Type B pancreatic cell (in vitro differentiated cells): ENCODE results near the gene SPAG9. TPM values are rescaled to one million over a fixed set of nuclear protein-coding genes. Genes with fewer than 3 reads are reported as not detected.

Source experiments
- DNase-seq: peaks from one replicate; pipeline ENCODE4 v3.0.0; 2021; ENCODE audit warnings: mixed read lengths; ENCODE audit not compliant: unreplicated experiment; ENCODE audit errors: extremely low spot score
- H3K27ac Mint-ChIP-seq: 2 replicates; pipeline ENCODE4 v1.8.0; 2021; ENCODE audit warnings: mild to moderate bottlenecking, mixed read lengths
- H3K27me3 Mint-ChIP-seq: 2 replicates; pipeline ENCODE4 v1.8.0; 2021; ENCODE audit warnings: mixed read lengths
- H3K36me3 Mint-ChIP-seq: 2 replicates; pipeline ENCODE4 v1.8.0; 2021; ENCODE audit warnings: mixed read lengths
- H3K4me1 Mint-ChIP-seq: one replicate; pipeline ENCODE4 v1.8.0; 2021; ENCODE audit warnings: mixed read lengths; ENCODE audit not compliant: unreplicated experiment
- H3K4me3 Mint-ChIP-seq: 2 replicates; pipeline ENCODE4 v1.8.0; 2021; ENCODE audit warnings: mild to moderate bottlenecking, mixed read lengths
- H3K9me3 Mint-ChIP-seq: 2 replicates; pipeline ENCODE4 v1.8.0; 2021; ENCODE audit warnings: mixed read lengths
- CTCF ChIP-seq: fragments of 200-600 bp; sonication (generic); conservative IDR thresholded peaks from 2 replicates; pipeline ENCODE4 v1.5.0; 2021; ENCODE audit warnings: antibody characterized with exemption, mild to moderate bottlenecking
- long read RNA-seq: library from polyadenylated mRNA; unstranded; transcript quantifications from one replicate; pipeline ENCODE4 v2.0.0, GENCODE V29; 2020
- total RNA-seq: library from RNA; stranded (reverse); gene quantifications from 2 replicates; pipeline ENCODE4 v1.2.1, GENCODE V29; 2021; ENCODE audit warnings: low replicate concordance

The SPAG9 gene
- total RNA-seq: 73.2 and 82.9 TPM in 2 replicates
- long read RNA-seq, partial matches to known transcripts: 9 of 18 reads
- long read RNA-seq, other reads (novel, unspliced or antisense): 9 of 18 reads

- no peaks in the 10 kb centered on the region for H3K36me3 Mint-ChIP-seq
- DNase-seq: peak; percentile 95
- peak within 1 kb of the TSS; percentile 100 for H3K27ac Mint-ChIP-seq
- H3K4me1 Mint-ChIP-seq: peaks cover 43% of the 10 kb centered on the region
- peak within 1 kb of the TSS; percentile 92 for H3K4me3 Mint-ChIP-seq
- H3K27me3 Mint-ChIP-seq: no peaks in the 10 kb centered on the region
- no peak for TF ChIP-seq CTCF
- no peaks in the 10 kb centered on the region for H3K9me3 Mint-ChIP-seq
Measured at GRCh38 chr17:51120739-51121619, at the start of gene SPAG9. TSS of gene SPAG9 (minus strand) at chr17:51120868. CDS start at chr17:51120656, 212 bp downstream.

GRCh38 chr17:51169340-51169739 is 48.7 kb upstream of the SPAG9 start:
- Mint-ChIP-seq H3K27ac (peak overlapping the region; percentile 9), H3K9me3 (no peaks in the 10 kb centered on the region), H3K4me1 (peaks cover 20% of the 10 kb centered on the region), H3K36me3 (peaks cover 21% of the 10 kb centered on the region), H3K4me3 (peak overlapping the region; percentile 58), H3K27me3 (no peaks in the 10 kb centered on the region)
- DNase-seq: no peak
- TF ChIP-seq CTCF: no peak

- no peaks in the 10 kb centered on the region for H3K27me3 Mint-ChIP-seq
- H3K4me3 Mint-ChIP-seq: peak overlapping the region; percentile 87
- DNase-seq: peak; percentile 80
- H3K36me3 Mint-ChIP-seq: peaks cover 20% of the 10 kb centered on the region
- no peaks in the 10 kb centered on the region for H3K9me3 Mint-ChIP-seq
- TF ChIP-seq CTCF: peak; percentile 86
- H3K4me1 Mint-ChIP-seq: peaks cover 20% of the 10 kb centered on the region
- peak overlapping the region; percentile 73 for H3K27ac Mint-ChIP-seq
Measured at GRCh38 chr17:51166987-51167931, 46.6 kb upstream of the SPAG9 start.

GRCh38 chr17:51166198-51166986 is 45.7 kb upstream of the SPAG9 start, which contains the start of gene NME2:
TSS of gene NME2 (plus strand) at chr17:51166411. CDS start at chr17:51166831, 420 bp downstream.
- Mint-ChIP-seq H3K27ac (peak within 1 kb of the TSS; percentile 94), H3K36me3 (peaks cover 25% of the 10 kb centered on the region), H3K4me1 (peaks cover 20% of the 10 kb centered on the region), H3K27me3 (no peaks in the 10 kb centered on the region), H3K4me3 (peak within 1 kb of the TSS; percentile 94), H3K9me3 (no peaks in the 10 kb centered on the region)
- peak; percentile 90 for DNase-seq
- no peak for TF ChIP-seq CTCF
